Duodenal mucosa (tissue), 2 donors: ENCODE measurements around the gene CPEB3.
"Not testable (repeated sequence)": the region's sequence is repeated elsewhere in the genome, so short reads cannot be mapped to it uniquely, and the experiment has no call there.

ENCODE experiments used
- H3K27ac ChIP-seq: one replicate; pipeline ENCODE4 v1.7.0; 2013; ENCODE audit warnings: low read depth, low read length
- H3K27me3 ChIP-seq, 2 donors: one replicate each; pipeline ENCODE4 v1.7.0; 2013; ENCODE audit warnings: low read length in 2 of 2, control low read depth in 1 of 2; ENCODE audit not compliant: insufficient read depth in 2 of 2, control insufficient read depth in 1 of 2
- H3K36me3 ChIP-seq, 2 donors: one replicate each; pipeline ENCODE4 v1.7.0; 2013; ENCODE audit warnings: low read length in 2 of 2, control low read depth in 1 of 2; ENCODE audit not compliant: insufficient read depth in 2 of 2, control insufficient read depth in 1 of 2
- H3K4me1 ChIP-seq, 2 donors: one replicate each; pipeline ENCODE4 v1.7.0; 2013; ENCODE audit warnings: low read length in 2 of 2, control low read depth in 1 of 2; ENCODE audit not compliant: insufficient read depth in 2 of 2, control insufficient read depth in 1 of 2
- H3K4me3 ChIP-seq, 2 donors: one replicate each; pipeline ENCODE4 v1.7.0; 2013; ENCODE audit warnings: low read length in 2 of 2, low read depth in 1 of 2
- H3K9ac ChIP-seq, 2 donors: one replicate each; pipeline ENCODE4 v1.7.0; 2013; ENCODE audit warnings: low read length in 2 of 2, low read depth in 1 of 2
- H3K9me3 ChIP-seq, 2 donors: one replicate each; pipeline ENCODE4 v1.7.0; 2013; ENCODE audit warnings: low read length in 2 of 2, control low read depth in 1 of 2; ENCODE audit not compliant: control insufficient read depth in 1 of 2

Gene CPEB3

DNA sequence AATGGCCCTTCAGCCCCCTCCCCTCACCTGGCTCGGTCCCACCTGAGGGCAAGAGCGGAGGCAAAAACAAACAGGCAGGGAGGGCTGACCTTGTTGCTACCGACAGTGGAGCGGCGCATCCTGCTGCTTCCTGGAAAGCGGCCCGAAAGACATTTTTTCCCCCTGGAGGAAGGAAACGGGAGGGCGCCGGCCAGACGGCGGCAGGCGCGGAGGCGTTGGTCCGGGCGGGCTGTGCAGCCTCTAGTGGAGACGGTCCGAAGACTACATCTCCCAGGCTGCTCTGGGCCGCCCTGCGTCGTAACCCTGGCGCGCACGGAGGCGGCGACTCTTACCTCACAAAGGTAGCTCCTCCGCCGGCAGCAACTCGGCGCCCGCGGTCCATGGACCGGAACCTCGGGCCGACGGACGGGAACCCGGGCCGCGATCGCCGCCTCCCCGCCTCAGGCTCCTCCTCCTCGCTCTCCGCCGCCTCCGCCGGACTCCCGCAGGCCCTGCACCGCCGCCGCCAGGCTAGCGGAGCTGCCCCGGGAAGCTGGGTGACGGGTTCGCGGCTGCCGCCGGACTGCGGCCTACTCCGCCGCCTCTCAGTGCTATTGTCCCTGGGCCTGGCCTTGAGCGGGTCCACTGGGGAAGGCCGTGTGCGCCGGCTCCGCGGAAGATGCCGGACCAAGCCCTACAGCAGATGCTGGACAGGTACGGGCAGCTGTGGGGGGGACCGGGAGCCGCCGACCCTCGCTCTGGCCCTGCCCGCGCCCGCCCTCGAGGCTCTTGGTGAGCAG, at the start of gene CPEB3, which contains the start of gene MARCHF5:
CPEB3 (minus strand) TSS at position 242 of the 779 bp plus-strand sequence. CDS start 50,728 bp downstream, outside the sequence.
MARCHF5 (plus strand) TSS at position 331 of the 779 bp plus-strand sequence; CDS start at position 659, 328 bp downstream.
- peak within 1 kb of the TSS; percentile 92 for H3K27ac ChIP-seq
- no peaks in the 10 kb centered on the region for H3K27me3 ChIP-seq
- peaks cover 8% of the 10 kb centered on the region in 2 donors for H3K4me1 ChIP-seq
- no peaks in the 10 kb centered on the region for H3K36me3 ChIP-seq
- peak within 1 kb of the TSS; percentile 92 to 96 for H3K9ac ChIP-seq
- peak within 1 kb of the TSS; percentile 86 to 92 for H3K4me3 ChIP-seq
- no peaks in the 10 kb centered on the region for H3K9me3 ChIP-seq

- H3K9ac ChIP-seq, H3K9me3 ChIP-seq, H3K36me3 ChIP-seq, H3K27ac ChIP-seq, H3K27me3 ChIP-seq, H3K4me3 ChIP-seq: not testable (repeated sequence)
- H3K4me1 ChIP-seq = peaks cover 16 to 27% of the 10 kb centered on the region in 2 donors
Observed at GRCh38 chr10:92329927-92330326, 39.0 kb upstream of the CPEB3 start.

GRCh38 chr10:92328993-92329392, 38.1 kb upstream of the CPEB3 start:
- peaks cover 0 to 2% of the 10 kb centered on the region in 2 donors for H3K36me3 ChIP-seq
- no peak overlapping the region for H3K9ac ChIP-seq
- no peak overlapping the region for H3K27ac ChIP-seq
- H3K27me3 ChIP-seq = no peaks in the 10 kb centered on the region
- no peaks in the 10 kb centered on the region for H3K9me3 ChIP-seq
- peaks cover 16 to 27% of the 10 kb centered on the region in 2 donors for H3K4me1 ChIP-seq
- H3K4me3 ChIP-seq = no peak overlapping the region

DNA sequence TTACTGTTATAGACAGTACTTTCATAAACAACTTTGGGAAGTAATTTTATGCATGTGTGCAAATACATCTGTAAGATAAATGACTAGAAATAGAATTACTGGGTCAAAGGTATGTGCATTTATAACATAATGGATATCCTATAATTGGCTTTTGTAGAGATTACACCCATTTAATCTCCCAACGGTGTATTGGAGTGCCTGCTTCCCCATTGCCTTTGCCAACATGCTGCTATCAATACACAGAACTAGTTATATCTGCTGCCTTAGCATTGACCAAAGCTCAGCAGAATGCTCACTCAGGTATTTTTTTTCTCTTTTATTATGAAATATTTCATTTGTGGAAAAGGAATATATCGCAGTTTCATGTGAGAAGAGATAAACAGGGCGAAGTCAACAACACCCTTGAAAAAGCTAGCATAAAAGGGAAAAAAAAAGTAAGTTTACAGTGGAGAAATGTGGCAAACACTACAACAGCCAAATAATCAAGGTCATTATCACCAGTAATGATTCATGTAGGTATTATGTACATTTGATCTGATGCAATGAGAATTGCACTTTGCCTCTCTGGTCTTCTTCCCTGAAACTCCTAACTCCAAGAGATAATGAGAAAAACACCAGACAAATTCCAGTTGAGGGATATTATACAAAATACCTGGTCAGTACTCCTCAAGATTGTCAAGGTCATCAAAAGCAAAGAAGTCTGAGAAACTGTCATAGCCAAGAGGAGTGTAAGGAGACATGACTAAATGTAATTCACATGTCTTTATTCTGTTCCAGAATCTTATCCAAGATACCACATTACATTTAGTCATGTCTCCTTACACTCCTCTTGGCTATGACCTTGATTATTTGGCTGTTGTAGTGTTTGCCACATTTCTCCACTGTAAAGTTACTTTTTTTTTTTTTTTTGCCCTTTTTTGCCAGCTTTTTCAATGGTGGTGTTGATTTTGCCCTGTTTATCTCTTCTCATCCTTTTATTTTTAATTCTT, 36.9 kb upstream of the CPEB3 start:
- Histone ChIP-seq H3K27me3 (no peaks in the 10 kb centered on the region), H3K4me1 (peaks cover 16 to 27% of the 10 kb centered on the region in 2 donors), H3K9ac (no peak overlapping the region), H3K36me3 (no peaks in the 10 kb centered on the region), H3K9me3 (no peaks in the 10 kb centered on the region), H3K27ac (no peak overlapping the region), H3K4me3 (peak overlapping the region in 1 of 2 donors; percentile 30)

GRCh38 chr10:92323079-92323478, 32.2 kb upstream of the CPEB3 start:
- H3K4me3 ChIP-seq = no peak overlapping the region
- H3K27me3 ChIP-seq = no peaks in the 10 kb centered on the region
- H3K36me3 ChIP-seq = peaks cover 0 to 3% of the 10 kb centered on the region in 2 donors
- H3K9ac ChIP-seq = no peak overlapping the region
- no peak overlapping the region for H3K27ac ChIP-seq
- H3K4me1 ChIP-seq = peaks cover 8 to 18% of the 10 kb centered on the region in 2 donors
- H3K9me3 ChIP-seq = no peaks in the 10 kb centered on the region

DNA sequence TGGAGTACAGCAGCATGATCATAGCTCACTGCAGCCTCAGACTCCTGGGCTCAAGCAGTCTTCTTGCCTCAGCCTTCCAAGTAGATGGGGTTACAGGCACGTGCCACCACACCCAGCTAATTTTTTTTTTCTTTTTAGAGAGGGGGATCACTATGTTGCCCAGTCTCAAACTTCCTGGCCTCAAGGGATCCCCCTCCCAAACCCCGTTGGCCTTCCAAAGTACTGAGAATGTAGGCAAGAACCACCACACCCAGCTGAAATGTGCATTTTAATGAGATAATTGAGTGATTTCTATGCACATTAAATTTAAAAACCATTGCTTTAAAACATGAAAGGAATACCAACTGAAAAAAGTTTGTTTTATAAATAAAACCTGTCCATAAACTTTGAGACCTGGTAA, 25.7 kb upstream of the CPEB3 start:
- peaks cover 0 to 15% of the 10 kb centered on the region in 2 donors for H3K36me3 ChIP-seq

GRCh38 chr10:92313750-92314149, 22.9 kb upstream of the CPEB3 start:
- no peaks in the 10 kb centered on the region for H3K4me1 ChIP-seq
- H3K9ac ChIP-seq = no peak overlapping the region
- no peak overlapping the region for H3K27ac ChIP-seq
- H3K9me3 ChIP-seq = no peaks in the 10 kb centered on the region
- H3K4me3 ChIP-seq = no peak overlapping the region
- peaks cover 0 to 16% of the 10 kb centered on the region in 2 donors for H3K36me3 ChIP-seq
- H3K27me3 ChIP-seq = no peaks in the 10 kb centered on the region

More for the DNA sequence above, 25.7 kb upstream of the CPEB3 start:
- Histone ChIP-seq H3K27ac (no peak overlapping the region), H3K4me1 (no peaks in the 10 kb centered on the region), H3K27me3 (no peaks in the 10 kb centered on the region), H3K9me3 (no peaks in the 10 kb centered on the region), H3K9ac (no peak overlapping the region), H3K4me3 (no peak overlapping the region)

- Histone ChIP-seq H3K9me3 (no peaks in the 10 kb centered on the region), H3K4me3 (no peak overlapping the region), H3K27ac (no peak overlapping the region), H3K27me3 (no peaks in the 10 kb centered on the region), H3K36me3 (peaks cover 0 to 13% of the 10 kb centered on the region in 2 donors), H3K4me1 (no peaks in the 10 kb centered on the region), H3K9ac (no peak overlapping the region)
Observed at GRCh38 chr10:92309272-92309671, 18.4 kb upstream of the CPEB3 start.

DNA sequence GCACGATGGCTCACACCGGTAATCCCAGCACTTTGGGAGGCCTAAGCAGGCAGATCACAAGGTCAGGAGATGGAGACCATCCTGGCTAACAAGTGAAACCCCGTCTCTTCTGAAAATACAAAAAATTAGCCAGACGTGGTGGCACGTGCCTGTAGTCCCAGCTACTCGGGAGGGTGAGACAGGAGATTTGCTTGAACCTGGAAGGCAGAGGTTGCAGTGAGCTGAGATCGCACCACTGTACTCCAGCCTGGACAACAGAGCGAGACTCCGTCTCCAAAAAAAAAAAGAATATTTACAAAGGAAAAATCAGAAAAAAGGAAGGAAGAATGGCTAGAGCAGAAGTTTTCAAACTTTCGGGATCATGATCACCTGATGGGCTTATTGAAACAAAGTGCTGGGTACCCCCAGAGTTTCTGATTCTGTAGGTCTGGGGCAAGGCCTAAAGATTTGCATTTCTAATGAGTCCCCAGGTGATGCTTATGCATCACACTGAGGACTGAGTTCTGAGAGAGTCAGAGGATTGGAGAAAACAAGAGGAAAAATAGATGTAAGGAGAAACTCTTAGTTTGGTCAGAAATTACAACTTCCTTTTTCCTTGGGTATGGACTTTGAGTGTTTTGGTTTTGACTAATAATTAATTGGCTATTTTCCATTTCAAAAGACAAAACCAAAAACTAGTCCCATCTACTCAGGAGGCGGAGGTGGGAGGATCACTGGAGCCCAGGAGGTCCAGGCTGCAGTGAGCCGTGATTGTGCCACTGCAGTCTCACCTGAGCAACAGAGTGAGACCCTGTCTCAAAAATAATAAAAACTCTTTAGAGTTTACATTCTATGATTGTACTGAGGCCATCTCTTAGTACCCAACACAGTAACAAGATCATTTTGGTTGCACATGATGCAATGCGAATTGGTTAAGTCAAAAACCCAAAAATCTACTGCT, 14.5 kb upstream of the CPEB3 start:
- Histone ChIP-seq H3K36me3 (no peaks in the 10 kb centered on the region), H3K27me3 (no peaks in the 10 kb centered on the region), H3K27ac (no peak overlapping the region), H3K4me1 (no peaks in the 10 kb centered on the region), H3K9ac (no peak overlapping the region), H3K9me3 (no peaks in the 10 kb centered on the region), H3K4me3 (no peak overlapping the region)
